GM19238 (cell line): ENCODE results near the gene FAM181A.

ENCODE experiments used
- DNase-seq: peaks from one replicate; pipeline ENCODE4 v3.0.0; 2011; ENCODE audit warnings: low spot score; ENCODE audit not compliant: insufficient read length

The FAM181A gene

GRCh38 chr14:93978735-93979134 lies 51.6 kb downstream of the FAM181A start:
- DNase-seq: no peak
